H1 (cell line): ENCODE results near the gene SPAG16. TPM values are rescaled to one million over a fixed set of nuclear protein-coding genes. Genes with fewer than 3 reads are reported as not detected.

Source experiments
- EZH2 ChIP-seq: fragments of 200-600 bp; sonication (generic); IDR thresholded peaks from 2 replicates; pipeline ENCODE4 v1.7.1; 2012; ENCODE audit warnings: low read depth, mild to moderate bottlenecking, moderate library complexity, low read length, inconsistent platforms; ENCODE audit not compliant: severe bottlenecking
- HDAC6 ChIP-seq: IDR thresholded peaks from one replicate; pipeline ENCODE4 v1.7.1; 2012; ENCODE audit warnings: low read depth, mild to moderate bottlenecking, inconsistent platforms, low read length, moderate library complexity
- KDM5A ChIP-seq: fragments of 200-600 bp; IDR thresholded peaks from 2 replicates; pipeline ENCODE4 v1.7.1; 2012; ENCODE audit warnings: mild to moderate bottlenecking, low read length, inconsistent platforms, mixed read lengths
- POLR2A ChIP-seq, 2 experiments: IDR thresholded peaks; 1 replicate in 1 of 2; 2 replicates in 1 of 2; pipeline ENCODE4 v1.6.1; 2011; ENCODE audit warnings: low read depth in 2 of 2, low read length in 2 of 2, mild to moderate bottlenecking in 2 of 2; ENCODE audit errors: control extremely low read depth in 1 of 2
- POLR2AphosphoS5 ChIP-seq: IDR thresholded peaks from 2 replicates; pipeline ENCODE4 v1.6.1; 2011; ENCODE audit warnings: low read depth, low read length
- RXRA ChIP-seq: IDR thresholded peaks from 2 replicates; pipeline ENCODE4 v1.6.1; 2011; ENCODE audit warnings: low read depth, mild to moderate bottlenecking, low read length, moderate library complexity; ENCODE audit not compliant: insufficient read depth
- SP4 ChIP-seq: IDR thresholded peaks from 2 replicates; pipeline ENCODE4 v1.6.1; 2012; ENCODE audit warnings: low read length, inconsistent platforms
- polyA plus RNA-seq, 7 experiments: library from polyadenylated mRNA; depleted of rRNA in 3 of 7; stranded (reverse) in 5 of 7; unstranded in 2 of 7; fragments of >200 nt in 5 of 7; fragments of 200-250 nt in 2 of 7; gene quantifications; 1 replicate in 5 of 7; 2 replicates in 1 of 7; 4 replicates in 1 of 7; pipeline versions ENCODE4 v1.2.1 to v1.2.3, GENCODE V29; 2011 to 2013; ENCODE audit warnings: missing spikeins in 2 of 7, mixed read lengths in 2 of 7
- total RNA-seq: library from RNA; stranded (reverse); fragmentation: NEBNext Ultra II Directional; extraction: Animal tissue kit (Norgen Biotek cat#: 25700); gene quantifications from 2 replicates; pipeline ENCODE4 v1.2.1, GENCODE V29; 2021
- TF ChIP-seq, protein P1 (sequence below): IDR thresholded peaks from 2 replicates; pipeline ENCODE4 v1.6.1; 2012; ENCODE audit warnings: low read length, inconsistent platforms

Gene SPAG16
- total and polyA plus RNA-seq, 2 of the 8 experiments (the other 6 are each of a cell fraction or from before 2014, with no cell fraction given), result 6.0 to 14.9 TPM

DNA sequence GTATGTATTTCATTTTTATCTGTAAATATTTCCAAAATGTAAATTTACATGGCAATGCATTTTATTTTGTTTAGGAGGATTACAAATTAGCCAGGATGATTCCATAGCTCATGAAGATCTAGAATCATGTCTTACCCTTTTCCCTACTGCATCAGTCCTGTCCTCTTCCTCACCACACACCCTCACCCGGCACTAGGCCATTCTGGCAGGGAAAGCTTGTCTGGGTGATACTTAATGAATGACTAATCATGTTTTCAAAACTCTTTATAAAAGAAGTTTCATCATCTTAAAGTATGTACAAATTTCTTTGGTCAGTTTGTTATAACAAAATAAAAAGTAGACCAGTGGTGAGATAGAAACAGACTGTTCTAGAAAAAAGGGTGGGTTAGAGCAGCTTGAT is 843.3 kb downstream of the SPAG16 start (continued):
- TF ChIP-seq, protein P1, sequence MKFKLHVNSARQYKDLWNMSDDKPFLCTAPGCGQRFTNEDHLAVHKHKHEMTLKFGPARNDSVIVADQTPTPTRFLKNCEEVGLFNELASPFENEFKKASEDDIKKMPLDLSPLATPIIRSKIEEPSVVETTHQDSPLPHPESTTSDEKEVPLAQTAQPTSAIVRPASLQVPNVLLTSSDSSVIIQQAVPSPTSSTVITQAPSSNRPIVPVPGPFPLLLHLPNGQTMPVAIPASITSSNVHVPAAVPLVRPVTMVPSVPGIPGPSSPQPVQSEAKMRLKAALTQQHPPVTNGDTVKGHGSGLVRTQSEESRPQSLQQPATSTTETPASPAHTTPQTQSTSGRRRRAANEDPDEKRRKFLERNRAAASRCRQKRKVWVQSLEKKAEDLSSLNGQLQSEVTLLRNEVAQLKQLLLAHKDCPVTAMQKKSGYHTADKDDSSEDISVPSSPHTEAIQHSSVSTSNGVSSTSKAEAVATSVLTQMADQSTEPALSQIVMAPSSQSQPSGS, result no peak
- TF ChIP-seq KDM5A, result no peak
- no peak for TF ChIP-seq SP4
- TF ChIP-seq HDAC6, result no peak
- TF ChIP-seq POLR2A (IDR thresholded peaks at IDR 0.05; ENCODE audit: control extremely low read depth in 1 of 2, low read depth in 2 of 2, low read length in 2 of 2), result no peak
- no peak for TF ChIP-seq POLR2AphosphoS5
- TF ChIP-seq EZH2, result no peak
- TF ChIP-seq RXRA, result no peak
- TF ChIP-seq, all 59 proteins: peak for 0
